ENCODE measurements around the gene FAM174C. TPM values are rescaled to one million over a fixed set of nuclear protein-coding genes. Genes with fewer than 3 reads are reported as not detected.

Gene FAM174C
- total and polyA plus RNA-seq, 2 donors: 4.9 to 55.9 TPM

- DNase-seq (ENCODE audit: extremely low spot score): no peak
- Histone ChIP-seq H3K36me3 (ENCODE audit: insufficient read depth) (peaks cover 2% of the 10 kb centered on the region), H3K27ac (ENCODE audit: low read depth) (no peak overlapping the region), H3K4me3 (ENCODE audit: low read depth, low read length) (no peak overlapping the region), H3K4me1 (ENCODE audit: insufficient read depth) (no peaks in the 10 kb centered on the region)
- WGBS: 82% methylated on average over 18 of the region's 18 CpGs
These were observed 7.4 kb downstream of the FAM174C start for GRCh38 chr19:1282588-1283206.

GRCh38 chr19:1283207-1283916 lies 8.0 kb downstream of the FAM174C start:
- WGBS: 71% methylated on average over 29 of the region's 29 CpGs
- DNase-seq (ENCODE audit: extremely low spot score): no peak

GRCh38 chr19:1283917-1284292 lies 8.6 kb downstream of the FAM174C start:
- WGBS: 76% methylated on average over 12 of the region's 12 CpGs
- no peak for DNase-seq (ENCODE audit: extremely low spot score)
- no peak overlapping the region for H3K27ac ChIP-seq (ENCODE audit: low read depth)

More at GRCh38 chr19:1283207-1283916, 8.0 kb downstream of the FAM174C start:
- Histone ChIP-seq H3K36me3 (ENCODE audit: insufficient read depth) (peaks cover 2% of the 10 kb centered on the region), H3K27ac (ENCODE audit: low read depth) (no peak overlapping the region), H3K4me3 (ENCODE audit: low read depth, low read length) (no peak overlapping the region), H3K4me1 (ENCODE audit: insufficient read depth) (no peaks in the 10 kb centered on the region)

GRCh38 chr19:1284293-1284978 lies 9.1 kb downstream of the FAM174C start:
- 72% methylated on average over 20 of the region's 20 CpGs for WGBS
- Histone ChIP-seq H3K4me3 (ENCODE audit: low read depth, low read length) (no peak overlapping the region), H3K4me1 (ENCODE audit: insufficient read depth) (no peaks in the 10 kb centered on the region), H3K27ac (ENCODE audit: low read depth) (no peak overlapping the region), H3K36me3 (ENCODE audit: insufficient read depth) (no peaks in the 10 kb centered on the region)
- DNase-seq (ENCODE audit: extremely low spot score): no peak

More at GRCh38 chr19:1283917-1284292, 8.6 kb downstream of the FAM174C start:
- Histone ChIP-seq H3K4me1 (ENCODE audit: insufficient read depth) (no peaks in the 10 kb centered on the region), H3K4me3 (ENCODE audit: low read depth, low read length) (no peak overlapping the region), H3K36me3 (ENCODE audit: insufficient read depth) (no peaks in the 10 kb centered on the region)

- Histone ChIP-seq H3K4me3 (ENCODE audit: low read depth, low read length) (peak overlapping the region; percentile 43), H3K4me1 (ENCODE audit: insufficient read depth) (no peaks in the 10 kb centered on the region), H3K27ac (ENCODE audit: low read depth) (no peak overlapping the region), H3K36me3 (ENCODE audit: insufficient read depth) (no peaks in the 10 kb centered on the region)
- 17% methylated on average over 50 of the region's 51 CpGs for WGBS
- DNase-seq (ENCODE audit: extremely low spot score): no peak
These were observed 9.8 kb downstream of the FAM174C start for GRCh38 chr19:1284979-1285736.

- Histone ChIP-seq H3K27ac (ENCODE audit: low read depth) (no peak within 1 kb of the TSS), H3K36me3 (ENCODE audit: insufficient read depth) (no peaks in the 10 kb centered on the region), H3K4me1 (ENCODE audit: insufficient read depth) (no peaks in the 10 kb centered on the region), H3K4me3 (ENCODE audit: low read depth, low read length) (peak within 1 kb of the TSS; percentile 43)
- DNase-seq (ENCODE audit: extremely low spot score): no peak
- under 1% methylated on average over 100 of the region's 113 CpGs for WGBS
These were observed 10.5 kb downstream of the FAM174C start, which contains the start of gene EFNA2 for GRCh38 chr19:1285737-1286360. EFNA2 (plus strand) TSS chr19:1285873; CDS start chr19:1286169, 296 bp downstream.

GRCh38 chr19:1286487-1287353 lies 11.4 kb downstream of the FAM174C start:
- Histone ChIP-seq H3K36me3 (ENCODE audit: insufficient read depth) (no peaks in the 10 kb centered on the region), H3K27ac (ENCODE audit: low read depth) (no peak overlapping the region), H3K4me1 (ENCODE audit: insufficient read depth) (no peaks in the 10 kb centered on the region), H3K4me3 (ENCODE audit: low read depth, low read length) (peak overlapping the region; percentile 43)
- no peak for DNase-seq (ENCODE audit: extremely low spot score)
- WGBS: 25% methylated on average over 38 of the region's 38 CpGs

- H3K4me1 ChIP-seq (ENCODE audit: insufficient read depth): no peaks in the 10 kb centered on the region
- no peaks in the 10 kb centered on the region for H3K36me3 ChIP-seq (ENCODE audit: insufficient read depth)
- WGBS: 30% methylated on average over 55 of the region's 55 CpGs
- DNase-seq (ENCODE audit: extremely low spot score): no peak
- no peak overlapping the region for H3K27ac ChIP-seq (ENCODE audit: low read depth)
- no peak overlapping the region for H3K4me3 ChIP-seq (ENCODE audit: low read depth, low read length)
These were observed 12.3 kb downstream of the FAM174C start for GRCh38 chr19:1287354-1288225.

GRCh38 chr19:1288226-1288612 lies 12.9 kb downstream of the FAM174C start:
- WGBS: 87% methylated on average over 18 of the region's 18 CpGs

GRCh38 chr19:1288833-1289685 lies 13.7 kb downstream of the FAM174C start:
- no peak for DNase-seq (ENCODE audit: extremely low spot score)
- Histone ChIP-seq H3K36me3 (ENCODE audit: insufficient read depth) (no peaks in the 10 kb centered on the region), H3K4me1 (ENCODE audit: insufficient read depth) (no peaks in the 10 kb centered on the region), H3K27ac (ENCODE audit: low read depth) (no peak overlapping the region), H3K4me3 (ENCODE audit: low read depth, low read length) (no peak overlapping the region)
- WGBS: 84% methylated on average over 41 of the region's 41 CpGs

More at GRCh38 chr19:1288226-1288612, 12.9 kb downstream of the FAM174C start:
- Histone ChIP-seq H3K4me1 (ENCODE audit: insufficient read depth) (no peaks in the 10 kb centered on the region), H3K27ac (ENCODE audit: low read depth) (no peak overlapping the region), H3K36me3 (ENCODE audit: insufficient read depth) (no peaks in the 10 kb centered on the region), H3K4me3 (ENCODE audit: low read depth, low read length) (no peak overlapping the region)
- no peak for DNase-seq (ENCODE audit: extremely low spot score)

- no peak for DNase-seq (ENCODE audit: extremely low spot score)
- no peak overlapping the region for H3K4me3 ChIP-seq (ENCODE audit: low read depth, low read length)
- no peak overlapping the region for H3K27ac ChIP-seq (ENCODE audit: low read depth)
- WGBS: 77% methylated on average over 19 of the region's 19 CpGs
- no peaks in the 10 kb centered on the region for H3K36me3 ChIP-seq (ENCODE audit: insufficient read depth)
- H3K4me1 ChIP-seq (ENCODE audit: insufficient read depth): no peaks in the 10 kb centered on the region
These were observed 14.3 kb downstream of the FAM174C start for GRCh38 chr19:1289686-1290025.

All from urinary bladder (tissue), 4 donors.